Ecto neural progenitor cell (in vitro differentiated cells): ENCODE measurements around the gene ZNF524.
A peak's percentile ranks its signal among the peaks of the same experiment; 100 is the strongest.

Experiments
- DNase-seq: peaks from one replicate; pipeline ENCODE4 v3.0.0-alpha.2; 2018; ENCODE audit warnings: low spot score

Gene ZNF524

GRCh38 chr19:55620410-55621204 is 20.5 kb downstream of the ZNF524 start:
- DNase-seq, result no peak

- DNase-seq, result no peak
Observed at GRCh38 chr19:55621205-55621672, 21.2 kb downstream of the ZNF524 start.

GRCh38 chr19:55621673-55622231 is 21.7 kb downstream of the ZNF524 start:
- no peak for DNase-seq

GRCh38 chr19:55622242-55622969 is 22.3 kb downstream of the ZNF524 start:
- DNase-seq, result no peak

GRCh38 chr19:55623130-55623529 is 23.0 kb downstream of the ZNF524 start:
- no peak for DNase-seq

GRCh38 chr19:55623561-55623960 is 23.5 kb downstream of the ZNF524 start:
- DNase-seq, result no peak

GRCh38 chr19:55624109-55625003 is 24.3 kb downstream of the ZNF524 start, which contains the start of gene ZNF784:
ZNF784 (minus strand) TSS chr19:55624566; CDS start chr19:55624561, 5 bp downstream.
- DNase-seq, result peak; percentile 98

- DNase-seq, result no peak
Observed at GRCh38 chr19:55625004-55625326, 24.9 kb downstream of the ZNF524 start.

GRCh38 chr19:55626350-55626749 is 26.3 kb downstream of the ZNF524 start:
- DNase-seq, result no peak

GRCh38 chr19:55632463-55632834 is 32.4 kb downstream of the ZNF524 start:
- peak; percentile 86 for DNase-seq

- DNase-seq, result no peak
Observed at GRCh38 chr19:55633861-55634260, 33.8 kb downstream of the ZNF524 start.

GRCh38 chr19:55635334-55635717 is 35.2 kb downstream of the ZNF524 start:
- DNase-seq, result no peak

- DNase-seq, result no peak
Observed at GRCh38 chr19:55635856-55636440, 35.9 kb downstream of the ZNF524 start.

GRCh38 chr19:55636723-55637122 is 36.6 kb downstream of the ZNF524 start:
- DNase-seq, result no peak

GRCh38 chr19:55637534-55637933 is 37.4 kb downstream of the ZNF524 start:
- no peak for DNase-seq

GRCh38 chr19:55638864-55639359 is 38.8 kb downstream of the ZNF524 start:
- no peak for DNase-seq

GRCh38 chr19:55640043-55640576 is 40.0 kb downstream of the ZNF524 start:
- DNase-seq, result no peak

GRCh38 chr19:55640577-55641425 is 40.7 kb downstream of the ZNF524 start, which contains the start of gene ZNF580:
ZNF580 (plus strand) TSS chr19:55641002; CDS start chr19:55642509, 1,507 bp downstream.
- peak; percentile 82 for DNase-seq

- no peak for DNase-seq
Observed at GRCh38 chr19:55641426-55642152, 41.5 kb downstream of the ZNF524 start.
